Measurements from ENCODE around the gene JAZF1.

JAZF1 gene

DNA sequence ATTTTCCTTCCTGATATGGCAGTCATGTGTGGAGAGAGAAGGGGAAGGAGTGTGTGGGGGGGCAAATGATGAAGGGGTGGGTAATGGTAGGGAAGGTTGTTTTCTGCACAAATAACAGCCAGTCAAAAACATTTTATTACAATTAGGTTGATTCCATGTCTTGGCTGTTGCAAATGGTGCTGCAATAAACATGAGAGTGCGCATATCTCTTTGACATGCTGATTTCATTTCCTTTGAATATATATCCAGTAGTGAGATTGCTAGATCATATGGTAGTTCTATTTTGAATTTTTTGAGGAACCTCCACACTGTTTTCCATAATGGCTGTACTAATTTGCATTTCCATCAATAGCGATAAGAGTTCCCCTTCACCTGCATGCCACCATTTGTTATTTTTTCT lies 10.6 kb upstream of the JAZF1 start:
- no peak for DNase-seq

DNA sequence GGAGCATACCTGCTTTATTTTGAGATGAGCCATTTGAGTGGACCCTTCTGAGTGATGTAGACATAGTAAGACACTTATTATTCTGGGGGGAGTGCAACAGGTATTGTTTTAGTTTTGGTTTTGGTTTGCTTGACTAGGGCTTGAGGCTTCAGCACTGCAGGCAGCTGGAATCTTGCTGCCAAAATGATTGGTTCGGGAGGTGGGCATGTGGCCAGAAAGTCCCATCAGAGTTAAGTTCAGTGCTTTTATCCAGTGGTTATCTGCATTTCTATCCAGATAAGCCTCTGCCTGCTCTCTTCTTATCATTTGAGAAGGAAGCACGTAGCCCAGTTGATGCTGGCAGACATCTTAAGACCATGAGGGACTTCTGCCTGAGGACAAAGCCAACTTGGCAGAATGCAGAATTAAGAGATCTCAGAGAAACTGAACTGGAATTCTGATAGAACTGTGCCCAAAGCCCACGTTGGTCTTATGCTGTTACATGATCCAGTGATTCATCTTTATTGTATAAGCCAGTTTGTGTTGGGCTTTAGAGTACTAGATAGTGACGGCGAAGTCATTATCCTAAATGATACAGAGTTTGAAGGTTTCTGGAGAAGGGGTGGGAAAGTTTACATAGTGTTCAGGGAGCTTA lies 9.6 kb upstream of the JAZF1 start:
- DNase-seq: no peak

DNA sequence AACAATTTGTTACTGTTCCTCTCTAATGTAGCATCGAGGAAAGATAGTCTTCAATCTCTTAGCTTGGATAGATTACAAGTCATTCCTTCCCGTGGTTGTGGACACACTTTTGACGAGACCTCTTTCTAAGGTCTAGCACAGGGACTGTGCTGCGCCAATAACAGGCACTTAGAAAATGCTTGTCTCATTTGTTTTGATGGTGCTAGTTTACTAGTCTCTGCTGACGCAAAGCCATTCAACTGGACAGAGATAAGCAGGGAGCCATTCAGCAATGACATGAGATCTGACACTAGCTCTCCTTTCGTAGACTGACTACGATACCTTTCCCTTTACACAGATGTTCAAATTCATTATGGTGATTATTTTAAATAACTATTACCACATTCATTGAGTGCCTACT lies 6.4 kb upstream of the JAZF1 start:
- DNase-seq: no peak

DNA sequence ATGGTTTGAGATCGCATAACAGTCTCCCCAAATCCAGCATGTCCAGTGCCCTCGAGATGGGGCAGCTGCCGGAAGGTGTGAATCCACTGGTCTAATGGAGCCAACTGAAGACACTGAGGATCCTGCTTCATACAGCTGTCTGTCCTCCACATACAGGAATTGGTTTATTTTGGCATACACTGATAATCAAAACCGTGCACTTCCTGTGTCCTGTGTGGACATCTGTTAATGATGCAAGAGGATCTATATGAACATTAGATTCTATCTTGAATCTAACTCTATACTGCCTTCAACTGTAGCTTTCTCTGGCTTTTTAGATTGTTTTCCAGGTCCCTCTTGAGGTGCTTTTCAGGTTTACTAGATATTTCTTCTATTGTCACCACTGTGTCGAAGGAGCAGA lies 3.0 kb upstream of the JAZF1 start:
- no peak for DNase-seq

DNA sequence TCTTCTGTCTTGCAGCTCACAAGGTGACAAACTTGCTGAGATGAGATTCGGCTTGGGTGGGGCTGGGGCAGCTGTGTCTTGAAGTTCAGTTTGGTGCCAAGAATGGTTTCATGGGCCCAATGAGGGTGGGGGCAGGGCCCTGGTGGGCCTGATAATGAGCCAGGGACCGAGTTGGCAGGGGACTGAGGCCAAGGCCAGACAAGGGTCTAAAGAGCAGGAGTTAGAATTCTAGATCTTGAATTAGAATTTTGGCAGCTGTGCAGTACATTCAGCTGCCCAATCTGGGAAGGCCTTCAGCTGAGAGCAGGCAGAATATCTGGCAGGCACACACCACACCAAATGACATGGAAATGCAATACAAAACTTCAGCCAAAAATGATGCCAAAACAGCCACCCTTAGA lies 1.5 kb upstream of the JAZF1 start:
- DNase-seq: no peak

DNA sequence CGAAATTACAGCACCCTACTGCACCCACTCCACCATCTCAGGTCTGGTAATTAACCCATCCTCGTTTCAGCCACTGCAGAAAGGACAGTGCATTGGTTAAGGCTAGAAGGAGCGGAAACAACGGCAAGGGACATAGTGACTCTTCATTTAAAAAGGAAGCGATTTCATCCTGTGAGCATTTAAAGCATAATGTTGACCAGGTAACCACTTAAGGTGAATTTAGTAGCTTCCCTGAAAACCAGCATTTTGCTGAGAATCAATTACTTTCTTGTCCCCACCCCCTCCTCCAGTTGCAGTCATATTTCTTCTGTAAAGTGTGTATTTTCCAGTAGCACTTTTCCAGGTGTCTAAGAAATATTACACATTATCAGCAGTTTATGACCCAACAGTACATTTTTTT lies 821 bp upstream of the JAZF1 start:
- no peak for DNase-seq

DNA sequence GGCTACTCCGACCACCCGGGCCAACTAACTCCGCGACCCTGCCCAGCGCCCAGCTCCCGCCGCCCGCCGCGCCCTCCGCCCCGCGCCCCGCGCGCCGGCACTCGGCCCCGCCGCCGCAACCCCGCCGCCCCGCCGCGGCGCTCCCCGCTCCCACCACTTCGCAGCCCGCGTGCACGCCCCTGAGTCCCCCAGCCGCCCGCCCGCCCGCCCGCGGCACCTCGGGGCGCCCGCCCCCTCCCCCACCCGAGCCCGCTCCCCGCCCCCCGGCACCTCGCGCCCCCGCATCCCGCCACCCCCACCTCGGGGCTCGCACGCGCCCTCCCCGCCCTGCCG lies 598 bp downstream of the JAZF1 start:
- no peak for DNase-seq

DNA sequence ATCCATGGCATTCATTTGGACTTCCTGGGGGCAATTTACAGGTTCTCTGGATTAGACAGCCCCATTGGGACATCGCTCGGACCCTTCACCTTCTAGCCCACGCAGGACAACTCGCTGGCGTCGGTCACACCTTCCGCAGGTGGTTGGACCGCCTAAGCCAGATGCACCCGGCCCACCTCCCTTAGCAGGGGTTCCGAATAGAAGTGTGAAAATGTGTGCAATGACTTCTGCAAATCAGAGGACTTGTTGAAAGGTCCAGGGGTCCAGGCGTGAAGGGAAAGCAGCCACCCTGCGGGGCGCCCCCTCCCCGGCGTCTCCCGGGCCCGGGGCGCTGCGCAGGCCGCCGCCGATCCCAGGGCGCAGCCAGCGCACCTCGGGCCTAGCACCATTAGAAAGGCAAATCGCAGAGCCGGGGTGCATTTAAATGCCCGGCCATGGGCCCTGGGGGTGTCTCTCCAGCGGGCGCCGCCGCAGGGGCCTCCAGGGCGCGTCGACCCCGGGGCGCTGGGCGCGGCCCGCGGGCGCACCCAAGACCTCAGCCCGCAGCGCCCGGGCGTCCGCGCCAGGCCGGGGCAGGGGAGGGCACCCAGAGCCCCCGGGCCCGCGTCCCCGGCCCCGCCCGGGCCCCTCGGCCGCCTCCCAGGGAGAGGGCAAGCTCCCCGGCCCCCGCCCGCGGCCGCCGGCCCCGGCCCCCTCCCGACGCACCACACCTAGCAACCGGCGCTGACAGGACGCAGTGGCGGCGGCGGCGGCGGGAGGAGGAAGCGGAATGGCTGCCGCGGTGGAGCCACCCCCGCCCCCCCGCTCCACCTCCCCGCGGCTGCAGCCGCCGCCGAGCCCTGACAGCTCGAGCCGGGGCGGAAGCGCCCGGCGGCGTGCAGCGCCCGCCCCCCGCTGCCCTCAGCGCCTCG lies 1.2 kb downstream of the JAZF1 start:
- DNase-seq: peak in 1 of 2 experiments; percentile 48

DNA sequence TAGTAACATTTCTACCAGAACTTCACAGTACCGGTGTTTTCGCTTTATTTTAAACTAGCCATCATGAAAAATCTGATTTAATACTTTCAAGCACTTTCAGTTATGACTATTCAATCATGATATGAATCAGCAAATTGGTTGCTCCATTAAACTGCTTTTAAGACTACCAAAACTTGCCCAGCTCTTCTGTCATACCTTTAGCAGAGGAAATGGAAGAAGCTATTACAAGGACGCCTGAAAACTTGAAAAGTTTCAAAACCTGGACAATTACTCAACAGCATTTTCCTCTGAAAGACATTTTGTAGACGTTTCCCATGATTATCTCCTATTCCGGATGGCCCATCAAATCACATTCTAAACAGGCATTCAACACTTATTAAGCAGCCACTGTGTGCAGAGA lies 2.0 kb downstream of the JAZF1 start:
- DNase-seq: no peak

DNA sequence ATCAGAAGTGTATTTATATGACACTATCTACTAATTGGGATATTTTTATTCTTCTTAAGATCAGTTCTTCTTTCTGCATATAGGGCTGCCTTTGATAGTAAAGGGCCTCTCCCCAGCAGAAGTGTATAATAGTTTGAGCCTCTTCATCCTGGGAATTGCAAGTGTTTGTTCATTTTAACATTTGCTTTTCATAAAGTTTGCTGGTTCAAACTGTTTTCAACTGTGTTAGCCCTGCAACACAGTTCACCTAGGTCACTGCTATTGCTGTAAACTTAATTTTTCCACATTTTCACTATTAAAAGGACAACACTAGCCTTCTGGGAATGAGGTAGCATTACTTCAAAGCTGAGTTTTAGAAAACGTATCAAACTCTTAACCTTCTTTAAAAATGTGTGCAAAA lies 2.8 kb downstream of the JAZF1 start:
- DNase-seq: no peak

DNA sequence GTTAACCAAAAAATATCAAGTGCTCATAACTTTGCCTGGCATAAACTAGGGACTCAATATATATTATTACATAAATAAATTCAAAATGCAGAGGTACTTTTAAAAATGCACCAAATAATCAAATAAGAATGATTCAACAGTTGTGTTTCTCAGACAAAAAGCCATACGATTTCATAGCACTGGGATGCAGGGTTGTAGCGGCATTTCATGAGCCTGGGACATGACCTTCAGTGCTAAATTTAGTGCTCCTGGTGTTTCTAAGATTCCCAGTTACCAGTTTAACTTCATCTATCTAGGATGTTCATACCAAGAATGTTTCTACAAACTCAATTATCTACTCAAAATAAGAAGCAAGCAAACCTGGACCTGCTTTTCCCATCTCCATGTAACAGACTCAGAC lies 4.0 kb downstream of the JAZF1 start:
- no peak for DNase-seq

DNA sequence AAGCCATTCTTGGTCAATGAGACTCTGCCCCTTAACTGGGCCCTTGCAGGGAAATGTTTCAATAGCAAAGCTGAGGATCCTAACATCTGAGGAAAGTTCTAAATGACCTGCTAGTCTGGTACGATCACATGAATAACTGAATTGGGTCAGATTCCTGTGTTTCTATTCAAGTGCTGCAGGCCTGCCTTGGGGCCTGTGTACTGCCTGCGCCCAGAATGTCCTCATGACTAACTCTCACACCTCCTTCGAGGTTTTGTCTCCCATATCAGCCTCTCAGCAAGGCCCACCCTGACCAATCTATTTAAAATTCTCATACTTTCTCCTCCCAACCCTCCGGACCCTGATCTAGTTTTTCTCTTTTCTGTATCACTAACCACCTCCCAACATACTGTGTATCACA lies 4.4 kb downstream of the JAZF1 start:
- DNase-seq: no peak

DNA sequence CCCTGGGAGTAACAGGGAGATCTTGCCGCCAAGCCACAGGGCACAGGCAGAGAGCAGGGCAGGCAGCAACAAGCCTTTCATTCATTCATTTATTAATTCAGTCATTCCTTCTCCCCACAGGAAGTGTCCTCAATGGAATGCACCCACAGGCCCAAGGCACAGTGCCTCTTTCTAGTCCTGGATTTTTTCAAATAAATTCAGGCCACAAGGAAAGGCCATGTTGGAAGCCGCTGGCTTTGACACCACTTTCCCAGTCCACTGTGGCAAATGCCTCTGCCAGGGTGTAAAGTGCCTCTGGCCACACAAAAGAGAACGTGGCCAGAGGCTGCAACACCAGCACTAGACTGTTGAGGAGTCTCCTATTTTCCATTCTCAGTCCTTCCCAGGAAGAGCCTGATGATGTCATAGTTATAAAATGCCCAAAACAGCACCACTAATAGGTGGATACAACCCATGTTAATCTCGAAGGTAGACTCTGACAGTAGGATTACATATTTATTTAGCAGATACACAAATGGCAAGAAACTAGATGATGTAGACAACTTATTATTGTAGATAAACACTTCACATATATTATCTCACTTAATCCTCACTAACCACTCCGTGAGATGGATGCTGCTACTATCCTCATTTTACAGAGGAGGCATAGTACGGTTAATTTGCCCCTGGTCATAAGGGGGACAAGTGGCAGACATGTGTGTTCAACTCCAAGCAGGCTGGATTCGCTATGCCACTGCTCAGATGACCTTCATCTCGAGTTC lies 5.5 kb downstream of the JAZF1 start:
- no peak for DNase-seq

DNA sequence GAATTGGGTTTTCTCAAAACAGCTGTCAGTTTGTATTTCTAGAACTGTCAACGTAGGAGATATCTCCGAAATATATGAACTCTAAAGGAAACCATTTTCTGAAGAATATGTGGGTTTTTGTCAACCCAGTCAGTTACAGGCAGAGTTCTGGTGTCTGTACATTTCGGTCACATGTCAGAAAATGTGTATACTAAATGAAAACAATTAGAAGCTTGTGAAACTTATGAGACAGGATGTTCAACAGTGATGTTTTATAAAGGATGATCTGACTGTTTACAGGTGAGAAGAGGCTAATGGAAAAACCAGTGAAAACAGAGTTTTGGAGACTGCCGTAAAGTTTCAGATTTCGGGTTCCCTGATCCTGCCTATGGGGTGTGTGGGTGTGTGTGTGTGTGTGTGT lies 6.2 kb downstream of the JAZF1 start:
- no peak for DNase-seq

DNA sequence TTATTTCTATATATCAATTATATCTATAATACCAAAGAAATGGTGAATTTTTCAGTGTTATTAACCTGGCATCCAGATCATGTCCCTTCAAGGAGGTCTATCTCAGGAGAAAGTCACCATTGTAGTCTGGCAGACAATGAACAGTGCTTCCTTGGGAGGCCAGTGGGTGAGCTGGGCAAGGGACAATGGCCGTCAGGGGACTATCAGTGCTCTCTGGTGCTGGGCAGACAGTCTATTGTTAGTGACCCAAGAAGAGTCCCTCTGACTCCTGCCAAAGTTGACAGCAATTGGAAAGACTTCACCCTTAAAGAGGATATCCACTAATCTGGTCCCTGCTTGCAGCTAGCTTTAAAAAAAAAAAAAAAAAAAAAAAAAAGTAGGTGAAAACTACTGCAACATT lies 7.1 kb downstream of the JAZF1 start:
- DNase-seq: no peak

DNA sequence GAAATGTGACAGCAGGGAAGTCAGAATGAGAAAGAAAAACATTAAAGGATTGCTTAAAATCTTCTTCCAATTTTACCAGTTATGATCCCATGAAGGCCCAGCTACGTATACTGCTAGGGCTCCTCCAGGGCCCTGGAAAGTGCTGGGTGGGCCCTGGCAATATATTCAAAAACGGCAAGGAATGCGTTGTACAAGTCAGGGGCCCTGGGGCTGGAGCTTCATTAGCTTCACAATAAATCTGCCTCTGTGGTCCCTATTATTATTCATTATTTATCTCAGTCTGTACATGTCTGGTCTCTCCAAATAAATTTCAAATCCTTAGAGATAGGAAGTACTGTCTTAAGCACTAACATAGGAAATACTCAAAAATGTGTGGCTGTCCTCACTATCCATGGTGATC lies 7.6 kb downstream of the JAZF1 start:
- DNase-seq: no peak

DNA sequence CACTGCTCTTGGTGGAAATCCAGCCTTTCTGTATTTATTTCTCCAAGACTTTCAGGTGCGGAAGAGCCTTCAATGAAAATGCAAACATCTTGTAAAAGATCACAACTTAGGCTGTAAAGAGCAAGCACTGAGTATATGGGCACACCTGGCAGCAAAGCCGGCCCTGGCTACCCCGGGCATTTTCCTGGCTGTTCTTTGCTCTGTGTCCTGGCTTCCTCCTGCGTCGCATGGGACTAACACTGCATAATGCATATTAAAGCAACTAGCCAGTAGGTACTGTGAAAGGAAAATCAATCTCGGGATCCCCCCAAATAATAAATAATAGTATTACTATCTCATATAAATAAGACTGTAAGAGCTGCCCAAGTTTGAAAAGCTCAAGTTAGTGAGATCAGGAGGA lies 9.9 kb downstream of the JAZF1 start:
- no peak for DNase-seq

DNA sequence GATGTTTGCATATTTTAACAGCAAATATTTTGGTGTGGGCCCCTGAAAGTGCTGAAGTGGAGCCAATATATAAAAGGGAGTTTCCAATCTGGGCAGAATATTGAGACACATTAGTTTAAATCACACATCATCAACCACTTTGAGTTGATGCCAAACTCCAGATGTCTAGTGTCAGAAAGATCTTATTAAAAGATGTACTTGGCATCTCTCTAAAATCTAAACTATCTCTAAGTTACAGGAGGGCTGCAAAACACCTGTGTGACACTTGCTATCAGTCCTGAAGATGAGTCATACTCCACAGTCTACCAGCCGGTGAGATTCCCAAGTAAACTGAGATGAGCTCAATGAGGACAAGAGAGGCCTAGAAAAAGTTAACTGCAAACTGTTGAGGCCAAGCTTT lies 11.4 kb downstream of the JAZF1 start:
- DNase-seq: no peak

DNA sequence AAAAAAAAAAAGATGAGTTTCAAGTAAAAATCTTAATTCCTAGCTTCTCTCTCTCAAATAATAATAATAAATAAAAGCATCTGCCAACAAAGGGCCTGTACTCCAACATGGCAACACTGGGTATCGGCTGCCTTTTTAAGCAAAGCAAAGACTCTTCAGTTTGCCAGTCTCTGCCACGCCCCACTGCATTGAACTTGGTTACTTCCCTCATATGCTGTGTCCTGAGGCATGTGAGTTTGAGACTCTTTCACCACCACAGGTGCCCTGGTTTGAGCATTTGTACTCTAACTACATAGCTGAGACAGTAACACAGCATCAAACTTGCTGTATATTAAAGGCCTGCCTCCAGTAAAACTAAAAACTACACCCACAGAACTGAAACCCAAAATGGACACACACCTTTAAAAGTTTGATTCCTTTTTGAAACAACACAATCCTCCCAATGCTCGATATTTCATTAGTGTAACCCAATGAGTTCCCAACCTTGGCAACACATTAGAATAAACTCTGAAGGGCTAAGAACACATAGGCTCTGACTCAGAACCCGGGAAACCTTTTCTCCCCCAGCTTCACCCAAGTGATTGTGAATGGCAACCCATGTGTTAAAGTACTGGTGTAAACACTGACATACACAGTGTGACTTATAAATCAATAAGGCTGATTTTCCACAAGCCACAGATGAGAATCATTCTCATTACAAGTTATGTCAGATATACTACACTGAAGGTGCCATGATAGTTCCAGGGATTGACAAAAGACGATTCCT lies 12.0 kb downstream of the JAZF1 start:
- no peak for DNase-seq

DNA sequence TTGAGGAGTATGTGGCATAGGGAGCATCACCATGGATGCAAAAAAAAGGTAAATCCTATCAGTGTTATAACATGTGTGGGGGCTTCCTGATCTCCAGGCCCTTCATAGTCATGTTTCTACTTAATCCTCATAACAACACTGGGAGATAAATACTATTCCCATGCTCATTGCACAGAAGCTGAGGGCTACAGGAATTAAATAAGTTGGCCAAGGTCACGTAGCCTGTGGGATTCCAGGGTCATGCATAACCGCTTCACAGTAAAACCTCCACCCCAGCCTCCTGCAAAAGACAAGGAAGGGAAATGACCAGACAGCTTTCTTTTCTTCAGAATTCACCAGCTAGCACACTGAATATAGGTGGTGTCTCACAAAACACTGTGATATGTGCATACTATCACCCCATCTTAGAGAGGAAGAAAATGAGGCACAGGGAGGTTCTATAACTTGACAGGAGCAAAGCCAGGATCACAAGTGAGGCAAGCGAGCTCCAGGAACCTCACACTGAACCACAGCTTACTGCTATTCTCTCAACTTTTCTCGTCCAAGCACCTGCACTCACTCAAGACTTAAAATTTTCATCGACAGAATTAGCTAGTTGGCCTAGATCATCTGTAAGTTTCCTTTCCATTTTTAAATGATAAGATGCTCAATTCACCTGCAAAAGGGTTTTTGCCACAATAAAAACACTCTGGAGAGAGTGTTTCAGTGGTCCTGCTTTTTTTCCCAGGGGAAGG lies 13.4 kb downstream of the JAZF1 start:
- DNase-seq: no peak

DNA sequence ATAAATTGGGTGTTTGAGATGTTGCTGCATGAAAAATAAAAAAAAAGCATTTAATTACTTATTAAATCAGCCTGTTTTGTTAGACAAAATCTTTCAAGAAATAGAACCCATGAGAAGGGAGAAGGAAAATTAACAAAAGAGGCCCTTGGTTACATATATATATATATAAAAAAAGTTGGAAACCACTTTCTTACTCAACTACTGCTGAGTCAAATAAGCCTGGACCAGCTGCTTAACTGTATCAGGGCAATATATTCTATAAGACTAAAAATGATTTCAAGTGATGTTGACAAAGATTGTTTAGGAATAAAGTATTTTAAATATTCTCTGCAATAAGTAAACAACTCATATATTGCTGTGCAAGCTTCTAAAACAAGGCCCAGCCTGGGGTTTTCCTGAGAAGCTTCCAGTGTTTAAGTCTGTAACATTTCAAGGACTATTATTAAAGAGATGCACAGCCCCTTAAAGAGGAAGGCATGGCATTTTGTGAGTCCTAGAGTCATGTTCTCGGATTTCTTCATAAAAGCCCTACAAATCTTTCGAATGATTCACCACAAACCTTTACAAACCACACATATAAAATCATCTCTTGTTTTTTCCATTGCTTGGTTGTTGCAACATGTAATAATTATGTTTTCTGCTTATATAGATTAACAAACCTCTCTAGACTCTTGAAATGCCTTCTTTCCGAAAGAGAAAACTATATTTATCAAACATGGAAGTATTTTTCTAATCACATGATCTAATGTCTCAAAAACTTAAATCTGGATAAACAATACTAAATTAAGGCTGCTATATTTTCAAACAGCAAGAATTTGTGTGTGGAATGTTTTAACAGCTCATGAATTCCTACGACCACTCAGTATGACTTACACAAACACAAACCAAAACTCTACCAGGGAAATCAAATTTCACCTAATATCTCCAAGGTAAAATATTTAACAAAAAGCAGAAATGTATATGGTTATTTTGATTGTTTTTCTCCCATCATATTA lies 14.3 kb downstream of the JAZF1 start:
- no peak for DNase-seq
